Mesendoderm (in vitro differentiated cells): ENCODE results near the gene ERCC2.

ENCODE experiments used
- DNase-seq: peaks from one replicate; pipeline ENCODE4 v3.0.0; 2013
- H2AK5ac ChIP-seq: 2 replicates; pipeline ENCODE4 v1.6.1; 2013; ENCODE audit warnings: low read length, inconsistent platforms
- H2BK120ac ChIP-seq: 2 replicates; pipeline ENCODE4 v1.6.1; 2013; ENCODE audit warnings: low read depth, mild to moderate bottlenecking, low read length, moderate library complexity, mixed read lengths
- H2BK15ac ChIP-seq: replicated peaks from 2 replicates; pipeline ENCODE4 v1.6.1; 2013; ENCODE audit warnings: low read depth, mild to moderate bottlenecking, moderate library complexity
- H2BK5ac ChIP-seq: 2 replicates; pipeline ENCODE4 v1.6.1; 2013; ENCODE audit warnings: low read length, inconsistent platforms
- H3K18ac ChIP-seq: 2 replicates; pipeline ENCODE4 v1.6.1; 2013; ENCODE audit warnings: mild to moderate bottlenecking, low read length, mixed read lengths
- H3K23ac ChIP-seq: one replicate; pipeline ENCODE4 v1.6.1; 2013; ENCODE audit warnings: low read length
- H3K27ac ChIP-seq: 2 replicates; pipeline ENCODE4 v1.5.1; 2013; ENCODE audit warnings: low read depth, mild to moderate bottlenecking, inconsistent platforms, low read length, moderate library complexity
- H3K27me3 ChIP-seq: 2 replicates; pipeline ENCODE4 v1.6.1; 2013; ENCODE audit warnings: low read length, control low read depth, mild to moderate bottlenecking, inconsistent platforms; ENCODE audit not compliant: insufficient read depth, poor library complexity
- H3K36me3 ChIP-seq: 2 replicates; pipeline ENCODE4 v1.6.1; 2013; ENCODE audit warnings: low read length, inconsistent platforms; ENCODE audit not compliant: control insufficient read depth, insufficient read depth
- H3K4ac ChIP-seq: one replicate; pipeline ENCODE4 v1.6.1; 2013; ENCODE audit warnings: low read depth, mild to moderate bottlenecking, low read length, moderate library complexity
- H3K4me1 ChIP-seq: 2 replicates; pipeline ENCODE4 v1.6.1; 2013; ENCODE audit warnings: low read depth, low read length, inconsistent platforms; ENCODE audit not compliant: control insufficient read depth
- H3K4me2 ChIP-seq: 2 replicates; pipeline ENCODE4 v1.6.1; 2013; ENCODE audit warnings: low read length
- H3K4me3 ChIP-seq: 2 replicates; pipeline ENCODE4 v1.5.1; 2013; ENCODE audit warnings: mild to moderate bottlenecking, low read length
- H3K56ac ChIP-seq: one replicate; pipeline ENCODE4 v1.6.1; 2013; ENCODE audit warnings: low read length
- H3K79me1 ChIP-seq: 2 replicates; pipeline ENCODE4 v1.6.1; 2013; ENCODE audit warnings: low read length, inconsistent platforms
- H3K79me2 ChIP-seq: 2 replicates; pipeline ENCODE4 v1.6.1; 2013; ENCODE audit warnings: mild to moderate bottlenecking, low read length; ENCODE audit not compliant: control insufficient read depth, insufficient read depth
- H3K9ac ChIP-seq: 2 replicates; pipeline ENCODE4 v1.6.1; 2013; ENCODE audit warnings: low read length, inconsistent platforms
- H4K5ac ChIP-seq: one replicate; pipeline ENCODE4 v1.6.1; 2013; ENCODE audit warnings: low read length
- H4K8ac ChIP-seq: one replicate; pipeline ENCODE4 v1.6.1; 2013; ENCODE audit warnings: low read depth, mild to moderate bottlenecking, control low read depth, low read length, moderate library complexity
- WGBS: extraction: QIAGEN DNeasy Blood & Tissue Kit; methylation state at CpG from one replicate; pipeline ENCODE4 v1.1.7; 2013; ENCODE audit warnings: low lambda C conversion rate, missing lambda C conversion rate; ENCODE audit not compliant: insufficient coverage; ENCODE audit errors: extremely low coverage; 5-methylcytosine and 5-hydroxymethylcytosine counted together

ERCC2 gene

GRCh38 chr19:45380107-45380506 is 9.7 kb upstream of the ERCC2 start:
- WGBS = no CpG with 5 or more reads among the region's 1 CpG
- H4K5ac ChIP-seq = no peak overlapping the region
- no peak overlapping the region for H2AK5ac ChIP-seq
- no peak overlapping the region for H4K8ac ChIP-seq
- H3K4me1 ChIP-seq = no peaks in the 10 kb centered on the region
- H3K4ac ChIP-seq = no peak overlapping the region
- no peak overlapping the region for H3K4me2 ChIP-seq
- H3K18ac ChIP-seq = no peak overlapping the region
- H3K79me2 ChIP-seq = no peaks in the 10 kb centered on the region
- no peak overlapping the region for H3K23ac ChIP-seq
- no peak overlapping the region for H3K27ac ChIP-seq
- DNase-seq = no peak
- H3K79me1 ChIP-seq = no peaks in the 10 kb centered on the region
- H3K4me3 ChIP-seq = no peak overlapping the region
- H3K27me3 ChIP-seq = no peaks in the 10 kb centered on the region
- H2BK5ac ChIP-seq = no peak overlapping the region
- H3K56ac ChIP-seq = no peak overlapping the region
- no peak overlapping the region for H2BK15ac ChIP-seq
- no peak overlapping the region for H3K9ac ChIP-seq
- H3K36me3 ChIP-seq = no peaks in the 10 kb centered on the region
- no peak overlapping the region for H2BK120ac ChIP-seq

GRCh38 chr19:45376045-45376724 is 5.8 kb upstream of the ERCC2 start:
- H3K4me3 ChIP-seq = no peak overlapping the region
- H2BK15ac ChIP-seq = no peak overlapping the region
- H3K9ac ChIP-seq = no peak overlapping the region
- WGBS = no CpG with 5 or more reads among the region's 13 CpGs
- H3K4me2 ChIP-seq = no peak overlapping the region
- no peaks in the 10 kb centered on the region for H3K79me1 ChIP-seq
- no peak overlapping the region for H2BK120ac ChIP-seq
- no peaks in the 10 kb centered on the region for H3K27me3 ChIP-seq
- no peak overlapping the region for H2AK5ac ChIP-seq
- H3K56ac ChIP-seq = peak overlapping the region; percentile 49
- H4K8ac ChIP-seq = no peak overlapping the region
- H3K27ac ChIP-seq = no peak overlapping the region
- H3K23ac ChIP-seq = no peak overlapping the region
- no peak overlapping the region for H4K5ac ChIP-seq
- peak overlapping the region; percentile 6 for H3K4ac ChIP-seq
- peak; percentile 97 for DNase-seq
- H3K18ac ChIP-seq = no peak overlapping the region
- no peaks in the 10 kb centered on the region for H3K36me3 ChIP-seq
- H3K79me2 ChIP-seq = no peaks in the 10 kb centered on the region
- H3K4me1 ChIP-seq = no peaks in the 10 kb centered on the region
- no peak overlapping the region for H2BK5ac ChIP-seq

- peak overlapping the region; percentile 12 for H3K9ac ChIP-seq
- H3K4ac ChIP-seq = no peak overlapping the region
- no peak overlapping the region for H3K4me3 ChIP-seq
- H3K79me1 ChIP-seq = peaks cover 8% of the 10 kb centered on the region
- H3K18ac ChIP-seq = no peak overlapping the region
- H3K56ac ChIP-seq = no peak overlapping the region
- no CpG with 5 or more reads among the region's 11 CpGs for WGBS
- no peak overlapping the region for H2BK120ac ChIP-seq
- no peaks in the 10 kb centered on the region for H3K27me3 ChIP-seq
- no peak overlapping the region for H3K27ac ChIP-seq
- no peak overlapping the region for H2BK5ac ChIP-seq
- H2BK15ac ChIP-seq = no peak overlapping the region
- peaks cover 9% of the 10 kb centered on the region for H3K79me2 ChIP-seq
- no peak overlapping the region for H3K4me2 ChIP-seq
- H4K5ac ChIP-seq = no peak overlapping the region
- H3K4me1 ChIP-seq = no peaks in the 10 kb centered on the region
- H3K36me3 ChIP-seq = no peaks in the 10 kb centered on the region
- DNase-seq = peak; percentile 67
- no peak overlapping the region for H4K8ac ChIP-seq
- no peak overlapping the region for H3K23ac ChIP-seq
- H2AK5ac ChIP-seq = no peak overlapping the region
Measured at GRCh38 chr19:45368737-45369340, 1.5 kb downstream of the ERCC2 start.

GRCh38 chr19:45368127-45368526 is 2.2 kb downstream of the ERCC2 start:
- no peak overlapping the region for H2BK15ac ChIP-seq
- no CpG with 5 or more reads among the region's 4 CpGs for WGBS
- no peaks in the 10 kb centered on the region for H3K27me3 ChIP-seq
- no peak overlapping the region for H2AK5ac ChIP-seq
- H3K23ac ChIP-seq = no peak overlapping the region
- peaks cover 10% of the 10 kb centered on the region for H3K79me1 ChIP-seq
- H3K4ac ChIP-seq = no peak overlapping the region
- no peak overlapping the region for H2BK120ac ChIP-seq
- H3K4me1 ChIP-seq = no peaks in the 10 kb centered on the region
- H3K79me2 ChIP-seq = peaks cover 9% of the 10 kb centered on the region
- no peaks in the 10 kb centered on the region for H3K36me3 ChIP-seq
- no peak overlapping the region for H2BK5ac ChIP-seq
- DNase-seq = no peak
- no peak overlapping the region for H3K9ac ChIP-seq
- H4K8ac ChIP-seq = no peak overlapping the region
- H3K18ac ChIP-seq = no peak overlapping the region
- no peak overlapping the region for H3K56ac ChIP-seq
- no peak overlapping the region for H4K5ac ChIP-seq
- no peak overlapping the region for H3K27ac ChIP-seq
- peak overlapping the region; percentile 31 for H3K4me2 ChIP-seq
- H3K4me3 ChIP-seq = no peak overlapping the region

GRCh38 chr19:45364696-45365095 is 5.7 kb downstream of the ERCC2 start:
- H3K18ac ChIP-seq = no peak overlapping the region
- H3K36me3 ChIP-seq = peaks cover 6% of the 10 kb centered on the region
- no peak overlapping the region for H3K56ac ChIP-seq
- no peak overlapping the region for H2BK15ac ChIP-seq
- no peak overlapping the region for H3K27ac ChIP-seq
- no peak overlapping the region for H2BK5ac ChIP-seq
- no peak overlapping the region for H4K5ac ChIP-seq
- no peak overlapping the region for H3K4ac ChIP-seq
- peaks cover 11% of the 10 kb centered on the region for H3K79me1 ChIP-seq
- WGBS = no CpG with 5 or more reads among the region's 12 CpGs
- H3K4me3 ChIP-seq = no peak overlapping the region
- H3K4me1 ChIP-seq = no peaks in the 10 kb centered on the region
- H2BK120ac ChIP-seq = no peak overlapping the region
- no peak overlapping the region for H3K4me2 ChIP-seq
- no peak overlapping the region for H3K9ac ChIP-seq
- H3K27me3 ChIP-seq = no peaks in the 10 kb centered on the region
- H3K79me2 ChIP-seq = peaks cover 6% of the 10 kb centered on the region
- no peak overlapping the region for H2AK5ac ChIP-seq
- H4K8ac ChIP-seq = no peak overlapping the region
- no peak for DNase-seq
- no peak overlapping the region for H3K23ac ChIP-seq
